HEK293 (cell line): Measurements from ENCODE around the gene FGD6.

Experiments used
- CTCF ChIA-PET: fragments of 350-600 bp; formaldehyde crosslinking; extraction: SDS; loops from one replicate; lab custom pipeline; 2021; ENCODE audit warnings: antibody characterized with exemption; lab: Yijun Ruan, JAX
- POLR2A ChIA-PET: fragments of 300-600 bp; formaldehyde crosslinking; extraction: SDS; loops from one replicate; lab custom pipeline; 2020; ENCODE audit warnings: antibody characterized with exemption, inconsistent platforms; lab: Yijun Ruan, JAX
- H3K27ac ChIP-seq: fragments of 200-500 bp; sonication (Bioruptor generic); 2 replicates; pipeline ENCODE4 v1.5.1; 2014; ENCODE audit warnings: low read depth, low read length, control low read depth, inconsistent platforms; ENCODE audit errors: extremely low read depth
- H3K36me3 ChIP-seq, 2 experiments: fragments of 200-500 bp in 1 of 2; sonication (Bioruptor generic) in 1 of 2; 1 replicate in 1 of 2; 2 replicates in 1 of 2; pipeline ENCODE4 v1.5.1; 2014 to 2017; ENCODE audit warnings: inconsistent platforms in 2 of 2, low read length in 2 of 2; ENCODE audit not compliant: control insufficient read depth in 2 of 2, insufficient read depth in 1 of 2
- H3K4me1 ChIP-seq: fragments of 200-500 bp; sonication (Bioruptor generic); 2 replicates; pipeline ENCODE4 v1.5.1; 2014; ENCODE audit warnings: mild to moderate bottlenecking, low read length, inconsistent platforms; ENCODE audit not compliant: control insufficient read depth, insufficient read depth
- H3K4me3 ChIP-seq: 2 replicates; pipeline ENCODE4 v1.5.1; 2011; ENCODE audit warnings: low read depth, mild to moderate bottlenecking, control low read depth, low read length, moderate library complexity
- H3K9me3 ChIP-seq: fragments of 200-500 bp; sonication (Bioruptor generic); 2 replicates; pipeline ENCODE4 v1.5.1; 2014; ENCODE audit warnings: low read depth, low read length, inconsistent platforms; ENCODE audit not compliant: control insufficient read depth, insufficient read depth
- GLI4 ChIP-seq: fragments of 450-650 bp; formaldehyde crosslinking; IDR thresholded peaks from 2 replicates; pipeline ENCODE4 v1.5.1; 2016; ENCODE audit warnings: missing biosample characterization, missing genetic modification characterization
- HIC1 ChIP-seq: fragments of 450-650 bp; formaldehyde crosslinking; IDR thresholded peaks from 2 replicates; pipeline ENCODE4 v1.5.1; 2016; ENCODE audit warnings: missing biosample characterization, missing genetic modification characterization
- HOXD13 ChIP-seq: sonication (generic); formaldehyde crosslinking; IDR thresholded peaks from 2 replicates; pipeline ENCODE4 v1.8.0; 2022; ENCODE audit warnings: missing genetic modification reagents, borderline replicate concordance
- MZF1 ChIP-seq: fragments of 450-650 bp; formaldehyde crosslinking; IDR thresholded peaks from 2 replicates; pipeline ENCODE4 v1.5.1; 2017; ENCODE audit warnings: missing biosample characterization, missing genetic modification characterization, borderline replicate concordance
- PRDM1 ChIP-seq: fragments of 450-650 bp; formaldehyde crosslinking; IDR thresholded peaks from 2 replicates; pipeline ENCODE4; 2016; ENCODE audit warnings: missing biosample characterization, missing genetic modification characterization
- PRDM6 ChIP-seq: fragments of 450-650 bp; formaldehyde crosslinking; IDR thresholded peaks from 2 replicates; pipeline ENCODE4 v1.5.1; 2017; ENCODE audit warnings: missing biosample characterization, missing genetic modification characterization
- SCRT1 ChIP-seq: fragments of 450-650 bp; formaldehyde crosslinking; IDR thresholded peaks from 2 replicates; pipeline ENCODE4 v1.5.1; 2016; ENCODE audit warnings: missing biosample characterization, missing genetic modification characterization, borderline replicate concordance
- TRIM28 ChIP-seq: IDR thresholded peaks from 2 replicates; pipeline ENCODE4 v1.6.1; 2011; ENCODE audit warnings: low read length, control low read depth, borderline replicate concordance
- ZBTB17 ChIP-seq: fragments of 450-650 bp; formaldehyde crosslinking; IDR thresholded peaks from 2 replicates; pipeline ENCODE4 v1.5.1; 2016; ENCODE audit warnings: missing biosample characterization, missing genetic modification characterization
- ZBTB26 ChIP-seq: fragments of 450-650 bp; formaldehyde crosslinking; optimal IDR thresholded peaks from 2 replicates; pipeline ENCODE3; 2016; ENCODE audit warnings: missing biosample characterization, mild to moderate bottlenecking, missing genetic modification characterization
- ZNF121 ChIP-seq: fragments of 450-650 bp; formaldehyde crosslinking; IDR thresholded peaks from 2 replicates; pipeline ENCODE4 v1.5.1; 2016; ENCODE audit warnings: missing biosample characterization, missing genetic modification characterization
- ZNF174 ChIP-seq: fragments of 450-650 bp; formaldehyde crosslinking; IDR thresholded peaks from 2 replicates; pipeline ENCODE4 v1.5.0; 2017; ENCODE audit warnings: missing biosample characterization, mild to moderate bottlenecking, missing genetic modification characterization
- ZNF175 ChIP-seq: fragments of 450-650 bp; formaldehyde crosslinking; IDR thresholded peaks from 2 replicates; pipeline ENCODE4 v1.5.1; 2016; ENCODE audit warnings: missing biosample characterization, missing genetic modification characterization
- ZNF18 ChIP-seq: fragments of 450-650 bp; formaldehyde crosslinking; IDR thresholded peaks from 2 replicates; pipeline ENCODE4 v1.5.1; 2016; ENCODE audit warnings: missing biosample characterization, missing genetic modification characterization
- ZNF184 ChIP-seq: fragments of 450-650 bp; IDR thresholded peaks from 2 replicates; pipeline ENCODE4 v1.5.1; 2018; ENCODE audit warnings: missing biosample characterization, mild to moderate bottlenecking, missing genetic modification characterization
- ZNF2 ChIP-seq: fragments of 450-650 bp; formaldehyde crosslinking; IDR thresholded peaks from 2 replicates; pipeline ENCODE4 v1.5.1; 2016; ENCODE audit warnings: missing biosample characterization, missing genetic modification characterization
- ZNF26 ChIP-seq: fragments of 450-650 bp; formaldehyde crosslinking; IDR thresholded peaks from 2 replicates; pipeline ENCODE4 v1.5.1; 2016; ENCODE audit warnings: missing biosample characterization, missing genetic modification characterization
- ZNF266 ChIP-seq: fragments of 450-650 bp; formaldehyde crosslinking; IDR thresholded peaks from 2 replicates; pipeline ENCODE4 v1.5.1; 2016; ENCODE audit warnings: missing biosample characterization, missing genetic modification characterization, low read depth
- ZNF324 ChIP-seq: fragments of 450-650 bp; formaldehyde crosslinking; IDR thresholded peaks from 2 replicates; pipeline ENCODE4 v1.5.1; 2016; ENCODE audit warnings: missing biosample characterization, missing genetic modification characterization
- ZNF366 ChIP-seq: fragments of 450-650 bp; formaldehyde crosslinking; conservative IDR thresholded peaks from 2 replicates; pipeline ENCODE4 v1.5.1; 2016; ENCODE audit warnings: missing biosample characterization, missing genetic modification characterization
- ZNF530 ChIP-seq: fragments of 450-650 bp; formaldehyde crosslinking; IDR thresholded peaks from 2 replicates; pipeline ENCODE4 v1.5.1; 2016; ENCODE audit warnings: low read depth, missing biosample characterization, missing genetic modification characterization
- ZNF670 ChIP-seq: fragments of 450-650 bp; formaldehyde crosslinking; IDR thresholded peaks from 2 replicates; pipeline ENCODE4 v1.5.1; 2016; ENCODE audit warnings: missing biosample characterization, missing genetic modification characterization, low read depth
- ZNF843 ChIP-seq: fragments of 450-650 bp; formaldehyde crosslinking; IDR thresholded peaks from 2 replicates; pipeline ENCODE4 v1.5.1; 2016; ENCODE audit warnings: missing biosample characterization, missing genetic modification characterization

Gene FGD6

GRCh38 chr12:95229636-95230035 is 12.4 kb upstream of the FGD6 start:
- Histone ChIP-seq H3K9me3 (no peaks in the 10 kb centered on the region), H3K36me3 (peaks cover 8 to 12% of the 10 kb centered on the region in 2 experiments; a peak in 2 of 3 replicates), H3K4me3 (no peak overlapping the region), H3K27ac (no peak overlapping the region), H3K4me1 (peaks cover 13% of the 10 kb centered on the region)
- ChIA-PET CTCF (interaction anchor here (0.8 kb wide), 1 partner anchor 517 kb away, joined by 5 read pairs; no protein-coding TSS in a partner anchor), POLR2A (interaction anchor here (0.6 to 1.6 kb wide), 2 partner anchors 10 to 12 kb away, joined by 4 to 6 read pairs; partner anchors contain the start of genes FGD6 and VEZT)
- no peak for TF ChIP-seq MZF1
- TF ChIP-seq GLI4 (tag by site-specific recombination): no peak
- no peak for TF ChIP-seq ZNF266
- TF ChIP-seq HOXD13: no peak
- no peak for TF ChIP-seq SCRT1 (tag by site-specific recombination)
- no peak for TF ChIP-seq ZNF530
- 0 out of 2 replicates have a peak, but pooled peaks have one; percentile 32 for TF ChIP-seq ZNF18
- no peak for TF ChIP-seq ZNF670 (tag by site-specific recombination)
- TF ChIP-seq ZBTB17 (tag by site-specific recombination): peak; percentile 45
- no peak for TF ChIP-seq HIC1 (tag by site-specific recombination)
- TF ChIP-seq ZNF324 (tag by site-specific recombination): no peak
- no peak for TF ChIP-seq ZNF184 (tag by site-specific recombination)
- no peak for TF ChIP-seq ZNF175 (tag by site-specific recombination)
- TF ChIP-seq TRIM28: no peak

- H3K36me3 ChIP-seq: peaks cover 4 to 16% of the 10 kb centered on the region in 2 experiments; a peak in 2 of 3 replicates
- no peak overlapping the region for H3K27ac ChIP-seq
- H3K4me1 ChIP-seq: peaks cover 13% of the 10 kb centered on the region
- no peaks in the 10 kb centered on the region for H3K9me3 ChIP-seq
- H3K4me3 ChIP-seq: no peak overlapping the region
- CTCF ChIA-PET: interaction anchor here (1.0 kb wide), 1 partner anchor 155 kb away, joined by 3 read pairs; the partner anchor contains the start of gene NR2C1
- TF ChIP-seq ZNF121 (tag by site-specific recombination) (peak; percentile 94), ZNF26 (tag by site-specific recombination) (no peak)
- TF ChIP-seq, all 188 proteins: peak for 1
- POLR2A ChIA-PET: interaction anchor here (0.9 kb wide), 1 partner anchor 11 kb away, joined by 3 read pairs; the partner anchor contains the start of genes FGD6 and VEZT
Observed at GRCh38 chr12:95228617-95229016, 11.3 kb upstream of the FGD6 start.

- no peak overlapping the region for H3K4me3 ChIP-seq
- peaks cover 13% of the 10 kb centered on the region for H3K4me1 ChIP-seq
- peaks cover 4 to 14% of the 10 kb centered on the region in 2 experiments; a peak in 2 of 3 replicates for H3K36me3 ChIP-seq
- ChIA-PET POLR2A (interaction anchor here (0.9 kb wide), 1 partner anchor 11 kb away, joined by 3 read pairs; the partner anchor contains the start of genes FGD6 and VEZT), CTCF (interaction anchor here (1.0 kb wide), 1 partner anchor 154 kb away, joined by 3 read pairs; the partner anchor contains the start of gene NR2C1)
- no peak overlapping the region for H3K27ac ChIP-seq
- no peaks in the 10 kb centered on the region for H3K9me3 ChIP-seq
- no peak for TF ChIP-seq ZNF184 (tag by site-specific recombination)
- TF ChIP-seq PRDM1 (tag by site-specific recombination): peak; percentile 94
- TF ChIP-seq ZNF843 (tag by site-specific recombination): no peak
- TF ChIP-seq PRDM6 (tag by site-specific recombination): peak; percentile 78
- peak; percentile 54; the same call in 1 of the 2 replicates for TF ChIP-seq ZNF366
- TF ChIP-seq ZNF2 (tag by site-specific recombination): no peak
- no peak for TF ChIP-seq ZBTB26 (tag by site-specific recombination)
- TF ChIP-seq ZNF174 (tag by site-specific recombination): no peak
Observed at GRCh38 chr12:95227818-95228356, 10.6 kb upstream of the FGD6 start.
